ENCODE results near the gene LCOR.

Gene LCOR

GRCh38 chr10:96984541-96985131, 152.5 kb downstream of the LCOR start:
- no peak for DNase-seq
- TF ChIP-seq CTCF (IDR thresholded peaks at IDR 0.05; ENCODE audit: low read length), result no peak
- TF ChIP-seq EZH2phosphoT487 (IDR thresholded peaks at IDR 0.05; ENCODE audit: low read length), result no peak
- TF ChIP-seq EZH2 (optimal IDR thresholded peaks at IDR 0.05; ENCODE audit: low read depth, low read length), result no peak
- Histone ChIP-seq H4K20me1 (ENCODE audit: insufficient read depth, low read length) (no peaks in the 10 kb centered on the region), H3K36me3 (replicated peaks; ENCODE audit: insufficient read depth, low read length) (no peaks in the 10 kb centered on the region), H3K9ac (ENCODE audit: low read length) (no peak overlapping the region), H3K4me3 (ENCODE audit: low read length) (no peak overlapping the region), H2AFZ (ENCODE audit: low read length) (no peak overlapping the region), H3K9me3 (replicated peaks; ENCODE audit: insufficient read depth, low read length) (no peaks in the 10 kb centered on the region), H3K27ac (ENCODE audit: low read length) (no peak overlapping the region), H3F3A (ENCODE audit: insufficient read depth, low read length) (no peaks in the 10 kb centered on the region), H3K27me3 (replicated peaks; ENCODE audit: insufficient read depth, low read length) (no peaks in the 10 kb centered on the region), H3K79me2 (ENCODE audit: low read length) (no peaks in the 10 kb centered on the region), H3K4me1 (ENCODE audit: low read length) (no peaks in the 10 kb centered on the region), H3K9me2 (replicated peaks; ENCODE audit: insufficient read depth, low read length) (no peaks in the 10 kb centered on the region), H3K4me2 (ENCODE audit: low read depth, low read length) (no peak overlapping the region)

- Histone ChIP-seq H3K27me3 (replicated peaks; ENCODE audit: insufficient read depth, low read length) (no peaks in the 10 kb centered on the region), H4K20me1 (ENCODE audit: insufficient read depth, low read length) (no peaks in the 10 kb centered on the region), H3K4me3 (ENCODE audit: low read length) (no peak overlapping the region), H3K36me3 (replicated peaks; ENCODE audit: insufficient read depth, low read length) (no peaks in the 10 kb centered on the region), H3K27ac (ENCODE audit: low read length) (no peak overlapping the region), H3K4me2 (ENCODE audit: low read depth, low read length) (no peak overlapping the region), H3F3A (ENCODE audit: insufficient read depth, low read length) (no peaks in the 10 kb centered on the region), H2AFZ (ENCODE audit: low read length) (no peak overlapping the region), H3K4me1 (ENCODE audit: low read length) (0 out of 2 replicates have a peak, but pooled peaks cover under 1% of the 10 kb centered on the region), H3K9me3 (replicated peaks; ENCODE audit: insufficient read depth, low read length) (no peaks in the 10 kb centered on the region), H3K9ac (ENCODE audit: low read length) (no peak overlapping the region), H3K79me2 (ENCODE audit: low read length) (no peaks in the 10 kb centered on the region), H3K9me2 (replicated peaks; ENCODE audit: insufficient read depth, low read length) (no peaks in the 10 kb centered on the region)
- no peak for TF ChIP-seq CTCF (IDR thresholded peaks at IDR 0.05; ENCODE audit: low read length)
- no peak for TF ChIP-seq EZH2phosphoT487 (IDR thresholded peaks at IDR 0.05; ENCODE audit: low read length)
- TF ChIP-seq EZH2 (optimal IDR thresholded peaks at IDR 0.05; ENCODE audit: low read depth, low read length), result no peak
- no peak for DNase-seq
These were observed 154.2 kb downstream of the LCOR start for GRCh38 chr10:96986200-96986856.

- Histone ChIP-seq H3K4me1 (ENCODE audit: low read length) (0 out of 2 replicates have a peak, but pooled peaks cover 5% of the 10 kb centered on the region), H3K9me3 (replicated peaks; ENCODE audit: insufficient read depth, low read length) (no peaks in the 10 kb centered on the region), H3K4me3 (ENCODE audit: low read length) (no peak overlapping the region), H3K9me2 (replicated peaks; ENCODE audit: insufficient read depth, low read length) (no peaks in the 10 kb centered on the region), H3K4me2 (ENCODE audit: low read depth, low read length) (no peak overlapping the region), H3K27me3 (replicated peaks; ENCODE audit: insufficient read depth, low read length) (no peaks in the 10 kb centered on the region), H4K20me1 (ENCODE audit: insufficient read depth, low read length) (no peaks in the 10 kb centered on the region), H3K79me2 (ENCODE audit: low read length) (no peaks in the 10 kb centered on the region), H3K9ac (ENCODE audit: low read length) (no peak overlapping the region), H3K36me3 (replicated peaks; ENCODE audit: insufficient read depth, low read length) (no peaks in the 10 kb centered on the region), H3K27ac (ENCODE audit: low read length) (no peak overlapping the region), H3F3A (ENCODE audit: insufficient read depth, low read length) (no peaks in the 10 kb centered on the region), H2AFZ (ENCODE audit: low read length) (no peak overlapping the region)
- no peak for DNase-seq
- TF ChIP-seq EZH2phosphoT487 (IDR thresholded peaks at IDR 0.05; ENCODE audit: low read length), result no peak
- no peak for TF ChIP-seq EZH2 (optimal IDR thresholded peaks at IDR 0.05; ENCODE audit: low read depth, low read length)
- TF ChIP-seq CTCF (IDR thresholded peaks at IDR 0.05; ENCODE audit: low read length), result no peak
These were observed 155.2 kb downstream of the LCOR start for GRCh38 chr10:96987141-96987841.
